HL-60/S4 (cell line): ENCODE measurements around the gene PCCA.
"Not testable (repeated sequence)": the region's sequence is repeated elsewhere in the genome, so short reads cannot be mapped to it uniquely, and the experiment has no call there.

ENCODE experiments used
- in situ Hi-C: fragments of 300-500 bp; cut with MboI; formaldehyde crosslinking; loops from 2 replicates; pipeline ENCODE4 v1.14.3; 2022; ENCODE audit warnings: low sequenced_read_pairs

Gene PCCA

DNA sequence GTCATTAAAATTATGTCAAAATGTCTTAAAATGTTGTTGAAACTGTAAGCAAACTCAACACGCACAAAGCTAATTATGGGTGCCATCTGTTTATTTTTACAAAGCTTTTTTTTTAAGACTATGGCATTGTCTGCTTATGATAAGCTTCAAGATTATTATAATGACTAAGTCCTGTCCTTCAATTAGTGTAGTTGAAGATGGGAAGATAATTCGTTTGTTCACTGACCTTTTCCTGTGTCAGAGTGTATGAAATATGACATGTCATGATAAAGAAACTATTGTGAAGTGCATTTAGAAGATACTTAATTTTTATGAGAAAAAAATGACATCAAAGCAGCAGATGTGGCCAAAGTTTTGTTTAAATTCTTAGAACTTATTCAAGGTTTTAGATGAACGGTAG, 211.3 kb downstream of the PCCA start:
- in situ Hi-C loops = no loop called here

DNA sequence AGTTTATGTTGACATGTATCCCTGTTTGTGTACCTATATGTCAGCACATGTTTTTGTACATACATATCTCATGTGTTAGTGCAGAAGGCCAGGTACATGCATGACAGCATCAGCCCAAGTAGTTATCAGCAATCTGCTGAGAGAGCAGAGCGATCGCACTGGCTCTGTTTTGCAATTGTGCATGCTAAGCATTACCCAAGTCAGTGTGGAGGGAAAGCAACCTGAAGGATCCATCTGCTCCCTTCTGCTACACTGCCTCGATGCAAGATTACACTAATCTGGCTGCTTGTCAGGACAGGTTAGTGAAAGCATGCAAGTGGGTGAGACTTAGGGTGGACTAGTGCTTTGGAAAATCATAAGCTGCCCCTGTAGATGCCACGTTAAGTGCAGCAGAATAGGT, 211.8 kb downstream of the PCCA start:
- in situ Hi-C loops = no loop called here

DNA sequence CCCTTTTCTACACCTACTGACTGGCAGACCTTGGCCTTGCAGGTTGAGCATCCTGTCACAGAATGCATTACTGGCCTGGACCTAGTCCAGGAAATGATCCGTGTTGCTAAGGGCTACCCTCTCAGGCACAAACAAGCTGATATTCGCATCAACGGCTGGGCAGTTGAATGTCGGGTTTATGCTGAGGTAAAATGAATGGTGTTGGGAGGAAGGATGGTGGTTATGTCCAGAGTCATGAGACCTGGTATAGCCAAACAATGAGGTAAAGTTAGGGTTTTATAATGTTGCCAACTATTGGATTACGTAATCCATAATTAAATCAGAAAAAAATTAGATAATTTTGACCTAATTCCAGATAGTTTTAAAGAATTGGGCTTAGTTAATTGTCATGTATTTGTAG, 212.5 kb downstream of the PCCA start:
- in situ Hi-C loops = no loop called here

DNA sequence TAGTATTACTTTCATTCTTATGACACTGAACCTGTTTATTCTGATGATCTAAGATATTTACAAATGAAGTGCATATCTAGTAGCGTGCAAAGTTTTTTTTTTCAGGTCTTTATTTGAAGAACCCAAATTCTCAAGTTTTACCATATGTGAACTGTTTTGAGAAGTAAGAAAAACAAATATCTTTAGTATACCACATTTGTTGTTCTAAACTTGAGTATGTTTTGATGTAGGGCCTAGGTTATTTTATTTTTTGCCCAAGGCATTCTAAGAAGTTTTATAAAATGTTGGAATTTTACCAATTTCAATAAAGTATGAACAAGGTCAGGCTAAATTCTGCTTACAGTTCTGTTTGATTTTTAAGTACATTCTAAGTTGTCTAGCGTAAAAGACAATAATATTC, 213.5 kb downstream of the PCCA start:
- in situ Hi-C loops = no loop called here

DNA sequence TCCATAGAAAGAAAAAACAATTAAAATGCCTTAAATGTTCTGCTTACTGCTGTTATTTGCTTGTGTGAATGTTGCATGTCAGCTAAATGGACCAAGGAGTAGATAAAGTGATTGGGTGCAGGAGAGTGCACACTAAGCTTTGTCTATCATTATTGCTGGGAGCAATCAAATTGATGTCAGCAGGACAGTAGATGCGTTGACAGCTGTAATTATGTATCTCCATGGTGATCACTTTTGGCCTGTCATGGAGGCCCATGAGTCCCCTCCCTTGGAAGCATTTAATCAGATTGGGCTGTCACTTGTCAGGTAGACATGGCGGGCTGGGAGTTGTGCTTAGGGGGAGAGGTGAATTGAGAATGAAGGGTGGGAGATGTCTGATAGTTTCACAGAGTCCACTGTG, 215.3 kb downstream of the PCCA start:
- in situ Hi-C loops = no loop called here

DNA sequence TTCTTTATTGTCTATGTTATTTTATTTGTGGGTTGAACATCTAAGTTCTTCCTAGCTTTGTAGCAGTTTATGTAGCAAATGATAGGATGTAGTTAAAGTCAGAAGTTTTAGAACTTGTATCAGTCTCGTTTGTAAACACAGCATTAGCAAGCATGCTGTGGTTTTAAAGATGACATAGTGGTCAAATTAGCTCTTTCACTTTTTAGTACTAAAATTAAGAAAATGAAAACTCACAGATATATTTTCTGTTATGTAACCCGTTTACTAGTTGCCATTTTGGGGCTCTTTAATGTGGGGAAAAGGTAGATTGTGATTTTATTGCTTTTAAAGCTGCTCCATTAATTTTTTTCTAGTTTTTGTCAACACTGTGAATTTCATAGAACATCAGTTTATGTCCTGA, 216.5 kb downstream of the PCCA start:
- in situ Hi-C loops = no loop called here

DNA sequence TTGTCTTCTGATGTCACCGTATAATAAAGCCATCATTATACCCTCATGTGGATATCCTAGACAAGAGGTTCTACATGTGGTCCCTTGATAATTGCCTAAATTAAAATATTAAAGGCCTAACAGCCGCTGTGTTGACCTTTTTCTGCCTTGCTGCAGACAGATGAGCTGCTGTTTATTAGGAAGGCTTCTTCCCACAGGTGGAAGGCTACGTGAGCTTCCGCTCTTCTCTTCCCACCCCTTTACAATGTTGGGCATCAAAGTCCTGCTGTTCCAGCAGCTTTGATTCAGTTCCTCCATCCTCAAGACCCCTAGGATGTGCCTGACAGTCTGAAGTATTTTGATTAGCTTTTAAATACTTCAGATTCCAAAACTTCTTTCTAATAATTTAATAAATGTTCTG, 217.1 kb downstream of the PCCA start:
- in situ Hi-C loops = no loop called here

DNA sequence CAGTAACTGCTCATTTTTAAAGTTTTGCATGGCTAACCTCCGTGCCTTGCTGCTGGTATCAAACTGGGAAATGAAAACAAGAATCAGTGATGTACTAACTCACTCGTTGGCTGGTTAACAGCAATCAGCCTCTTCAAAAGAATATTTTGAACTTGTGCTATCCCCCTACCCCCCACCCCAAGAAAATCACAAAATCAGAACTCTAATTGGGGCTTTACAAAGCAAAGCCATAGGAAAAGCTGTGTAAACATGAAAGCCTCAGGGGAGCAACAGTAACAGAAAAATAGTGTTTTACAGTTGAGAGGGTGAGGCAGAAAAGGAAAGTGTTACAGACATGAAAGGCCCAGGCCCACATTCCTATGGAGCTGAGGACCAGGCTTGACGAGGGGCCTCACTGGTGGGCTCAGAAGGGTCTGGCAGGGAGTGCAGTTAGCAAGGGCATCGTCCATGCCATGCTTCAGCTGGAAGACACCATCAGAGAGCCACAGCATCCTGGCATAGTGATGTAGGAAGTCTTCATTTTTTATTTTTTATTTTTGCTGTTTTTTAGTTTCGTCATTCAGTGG, 217.6 kb downstream of the PCCA start:
- in situ Hi-C loops = no loop called here

DNA sequence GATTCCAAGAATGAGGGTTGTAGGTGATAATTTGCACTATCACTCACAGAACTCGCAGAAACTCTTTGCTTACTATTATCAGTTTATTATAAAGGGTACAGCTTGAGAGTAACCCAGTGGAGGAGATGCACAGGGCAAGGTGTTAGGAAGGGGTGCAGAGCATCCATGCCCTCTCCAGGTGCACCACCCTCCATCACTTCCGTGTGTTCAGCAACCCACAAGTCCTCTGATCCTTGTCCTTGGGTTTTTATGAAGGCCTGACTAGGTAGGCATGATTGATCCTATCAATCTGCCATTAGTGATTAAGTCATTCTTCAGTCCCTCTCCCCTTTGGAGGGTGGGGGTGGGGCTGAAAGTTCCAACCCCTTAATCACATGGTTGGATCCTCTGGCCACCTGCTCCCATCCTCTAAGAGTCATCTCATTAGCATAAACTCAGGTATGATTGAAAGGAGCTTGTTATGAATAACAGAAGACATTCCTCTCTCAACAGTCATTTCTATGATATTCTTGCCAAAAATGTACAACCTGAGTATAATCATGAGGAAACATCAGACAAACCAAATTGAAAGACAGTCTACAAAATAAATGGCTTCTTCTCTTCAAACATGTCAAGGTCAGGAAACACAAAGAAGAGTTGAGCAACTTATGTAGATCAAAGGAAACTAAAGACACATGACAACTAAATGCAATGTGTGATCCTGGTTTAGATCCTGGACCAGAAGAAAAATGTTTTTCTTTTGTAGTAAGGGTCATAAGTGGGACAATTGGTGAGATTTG, 225.4 kb downstream of the PCCA start:
- in situ Hi-C loops = no loop called here

DNA sequence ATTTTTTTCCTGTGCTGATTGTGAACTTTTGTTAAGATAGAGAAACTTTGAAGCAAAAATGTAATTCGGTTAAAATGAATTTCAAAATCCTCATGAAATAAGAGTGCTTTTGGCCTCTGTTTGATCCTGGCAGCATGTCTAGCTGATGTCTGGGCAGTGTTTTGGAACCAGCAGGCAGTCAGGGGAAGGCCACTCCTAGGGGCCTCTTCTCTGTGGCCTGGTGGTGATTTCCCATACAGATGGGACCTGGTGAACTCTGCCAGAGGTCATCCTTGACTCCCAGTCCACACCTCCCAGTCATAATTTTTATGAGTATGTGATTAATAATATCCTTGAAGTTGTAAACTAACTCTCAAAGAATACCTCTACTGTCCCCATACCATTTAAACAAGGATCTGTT, 226.6 kb downstream of the PCCA start:
- in situ Hi-C loops = no loop called here

DNA sequence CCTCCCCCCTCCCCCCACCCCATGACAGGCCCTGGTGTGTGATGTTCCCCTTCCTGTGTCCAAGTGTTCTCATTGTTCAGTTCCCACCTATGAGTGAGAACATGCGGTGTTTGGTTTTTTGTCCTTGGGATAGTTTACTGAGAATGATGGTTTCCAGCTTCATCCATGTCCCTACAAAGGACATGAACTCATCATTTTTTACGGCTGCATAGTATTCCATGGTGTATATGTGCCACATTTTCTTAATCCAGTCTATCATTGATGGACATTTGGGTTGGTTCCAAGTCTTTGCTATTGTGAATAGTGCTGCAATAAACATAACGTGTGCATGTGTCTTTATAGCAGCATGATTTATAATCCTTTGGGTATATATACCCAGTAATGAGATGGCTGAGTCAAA, 229.6 kb downstream of the PCCA start:
- in situ Hi-C loops = not testable (repeated sequence)

DNA sequence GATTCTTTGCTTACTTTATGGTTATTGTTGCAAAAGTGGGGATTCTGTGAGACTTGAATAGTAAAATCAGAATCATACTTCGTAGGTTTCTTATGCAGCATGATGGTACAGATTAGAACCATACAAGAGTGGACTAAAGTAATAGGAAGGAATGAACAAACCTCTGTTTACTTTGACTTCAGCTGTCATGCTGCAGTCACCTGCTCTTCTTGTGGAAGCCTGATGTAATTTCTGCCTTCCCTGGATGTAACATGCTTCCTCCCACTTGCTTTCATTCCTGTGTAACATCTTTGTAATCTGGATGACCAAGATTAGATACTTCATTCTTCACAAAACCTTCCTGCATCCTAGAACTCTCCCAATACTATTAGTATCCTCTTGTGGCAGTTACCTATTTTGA, 235.0 kb downstream of the PCCA start:
- in situ Hi-C loops = no loop called here

DNA sequence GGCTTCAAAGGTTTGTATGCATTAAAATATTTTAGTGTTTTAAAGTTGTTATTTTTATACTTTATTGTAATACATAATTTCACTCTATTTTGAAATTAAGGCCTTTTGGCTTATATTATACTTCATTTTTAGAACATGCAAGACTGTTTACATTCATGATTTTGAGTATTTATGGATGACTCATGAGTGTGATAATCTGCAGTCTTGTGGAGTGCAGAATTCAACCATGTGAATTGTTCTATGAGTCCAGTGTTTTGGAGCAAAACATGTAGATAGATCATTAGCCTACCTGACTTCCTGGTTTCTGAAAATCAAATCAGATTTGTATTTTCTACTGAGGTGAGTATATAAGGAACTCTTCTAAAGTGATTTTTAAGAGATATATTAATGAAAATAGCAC, 241.8 kb downstream of the PCCA start:
- in situ Hi-C loops = no loop called here

DNA sequence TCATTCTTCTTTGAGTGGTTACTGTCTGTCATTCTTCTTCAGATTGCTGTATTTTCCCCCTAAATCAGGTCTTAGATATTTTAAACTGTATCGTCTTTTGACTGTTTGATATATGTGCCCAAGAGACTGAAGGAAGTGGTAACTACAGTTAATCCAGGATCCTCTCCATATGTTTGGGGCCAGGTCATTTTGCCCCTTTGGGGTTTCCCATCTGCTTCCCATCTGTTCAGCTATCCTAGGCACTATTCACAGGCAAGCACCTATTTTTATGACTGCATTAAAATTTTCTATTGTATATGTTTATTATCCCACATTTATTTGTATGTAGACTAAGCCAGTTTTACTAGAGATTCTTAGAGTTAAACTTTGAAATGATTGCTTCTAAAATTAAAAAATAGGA, 244.2 kb downstream of the PCCA start:
- in situ Hi-C loops = no loop called here

DNA sequence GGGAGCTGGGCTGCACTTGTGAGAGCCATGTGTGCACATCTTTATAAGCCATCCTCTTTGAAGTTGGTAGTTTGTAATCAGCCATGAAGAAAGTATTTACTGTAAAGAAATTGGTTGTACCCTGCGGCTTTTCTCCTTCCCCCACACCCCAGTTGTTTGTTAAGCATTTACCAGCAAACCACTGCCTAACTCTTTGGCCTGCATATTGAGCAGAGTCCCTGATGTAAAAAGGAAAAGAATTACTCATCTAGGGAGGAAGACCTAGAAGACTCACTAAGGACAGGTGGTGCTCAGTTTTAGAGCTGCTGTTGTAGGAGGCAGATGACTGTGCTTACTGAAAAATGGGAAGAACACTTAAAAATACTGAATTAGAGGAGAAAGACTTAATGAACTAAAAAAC, 245.3 kb downstream of the PCCA start:
- in situ Hi-C loops = no loop called here

DNA sequence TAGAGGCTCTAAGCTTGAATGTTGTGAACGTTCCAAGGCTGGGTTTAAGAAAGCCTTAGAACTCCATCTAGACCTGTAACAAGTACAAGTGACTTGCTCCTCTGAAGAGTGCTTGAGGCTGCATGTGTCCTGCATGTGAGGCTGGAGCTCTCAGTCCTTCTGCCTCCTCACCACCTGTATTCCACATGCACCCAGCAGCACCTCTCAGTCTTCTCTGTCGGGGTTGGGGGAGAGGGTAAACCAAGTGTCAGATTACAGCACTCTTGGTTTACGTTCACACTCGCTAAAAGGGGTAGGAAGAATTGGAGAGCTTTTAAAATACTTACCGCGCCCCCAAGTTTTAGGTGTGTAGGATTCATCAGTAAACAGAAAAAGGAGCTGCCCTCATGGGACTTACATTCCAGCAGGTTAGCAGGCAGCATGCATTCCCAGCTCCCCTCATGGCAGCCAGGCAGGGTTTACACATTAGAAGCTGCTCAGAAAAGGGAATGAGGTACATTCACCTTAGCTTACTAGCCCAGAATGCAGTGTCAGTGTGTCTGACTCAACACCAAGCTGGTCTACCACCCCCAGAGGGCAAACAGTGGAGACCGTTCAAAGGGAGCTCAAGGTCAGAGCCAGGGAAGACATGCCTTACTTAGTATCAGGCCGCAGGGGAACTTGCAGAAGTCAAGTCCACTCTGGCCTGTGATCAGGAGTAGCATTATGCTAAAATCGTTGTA, 248.1 kb downstream of the PCCA start:
- in situ Hi-C loops = no loop called here

DNA sequence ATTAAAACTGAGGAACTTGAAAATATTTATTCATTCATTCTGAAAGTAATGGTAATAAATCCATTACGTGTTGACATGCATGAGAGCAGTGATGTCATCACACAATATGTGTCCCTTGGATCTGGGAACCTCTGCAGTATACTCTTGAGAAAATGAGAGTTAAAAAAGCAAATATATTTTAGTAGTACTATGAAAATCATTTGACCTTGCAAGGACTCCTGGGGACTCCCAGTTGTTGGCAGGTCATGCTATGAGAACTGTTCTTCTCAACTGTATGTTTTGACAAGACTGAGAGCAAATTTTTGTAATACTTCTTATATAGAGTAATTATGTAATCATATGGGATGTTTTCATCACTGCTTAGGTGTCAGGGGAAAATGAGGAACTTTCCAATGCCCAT, 249.4 kb downstream of the PCCA start:
- in situ Hi-C loops = no loop called here

DNA sequence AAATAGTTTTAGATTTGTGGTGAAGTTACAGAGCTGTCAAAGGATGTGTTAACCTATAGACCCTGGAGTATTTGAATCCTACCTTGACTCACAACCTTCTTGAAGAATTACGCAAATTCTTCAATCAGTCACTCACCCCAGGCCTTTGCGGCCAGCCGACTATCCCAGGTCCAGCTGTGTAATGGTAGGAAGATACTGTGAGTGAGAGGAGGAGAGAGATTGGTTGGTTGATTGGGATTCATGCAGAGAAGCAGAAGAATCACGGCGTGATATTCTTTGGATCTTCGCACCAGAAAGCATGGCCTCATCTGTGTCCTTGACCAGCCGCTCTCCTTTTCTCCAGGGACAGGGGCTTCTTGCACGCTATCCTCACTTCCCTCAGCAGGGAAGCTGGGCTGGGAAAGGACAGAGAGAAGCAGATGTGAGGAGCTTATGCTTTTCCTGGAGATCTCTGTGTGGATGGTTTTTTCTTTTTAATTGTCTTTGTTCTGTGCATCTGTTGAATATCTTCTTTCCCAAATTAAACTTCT, 250.6 kb downstream of the PCCA start:
- in situ Hi-C loops = no loop called here

DNA sequence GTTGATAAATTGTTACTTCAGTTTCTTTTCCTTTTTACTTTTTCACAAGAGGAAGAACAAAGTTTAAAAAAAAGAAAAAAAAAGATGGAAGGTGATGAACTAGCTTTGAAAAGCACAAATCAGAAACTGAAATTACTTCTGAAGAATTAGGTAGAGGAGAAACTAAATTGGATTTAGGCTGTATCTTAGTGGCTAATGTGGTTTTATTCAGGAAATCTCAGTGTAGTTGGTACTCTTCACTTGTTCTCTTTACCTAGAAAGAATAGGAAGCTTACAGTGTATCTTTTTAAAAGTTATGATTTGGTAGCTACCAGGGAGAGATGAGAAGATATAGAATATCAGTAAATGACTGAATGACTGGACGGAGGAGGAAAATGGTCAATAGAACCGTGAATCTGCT, 252.0 kb downstream of the PCCA start:
- in situ Hi-C loops = no loop called here

DNA sequence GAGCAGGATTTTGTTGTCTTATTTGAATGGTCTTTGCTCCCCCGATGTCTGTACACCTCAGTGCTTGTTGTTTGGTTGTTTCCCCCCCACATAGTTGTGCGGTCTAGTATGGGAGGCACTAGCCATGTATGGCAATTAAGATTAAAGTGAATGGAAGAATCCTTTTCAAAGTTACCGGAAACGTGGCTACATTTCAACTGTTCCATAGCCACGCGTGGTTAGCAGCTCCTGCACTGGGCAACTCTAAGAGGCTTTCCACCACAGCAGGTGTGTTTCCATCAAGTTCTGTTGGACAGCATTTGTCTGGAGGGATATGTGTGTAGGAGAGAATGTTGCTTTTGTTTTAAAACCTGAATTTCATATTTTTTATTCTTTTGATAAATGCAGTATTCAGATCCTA, 252.4 kb downstream of the PCCA start:
- in situ Hi-C loops = no loop called here

DNA sequence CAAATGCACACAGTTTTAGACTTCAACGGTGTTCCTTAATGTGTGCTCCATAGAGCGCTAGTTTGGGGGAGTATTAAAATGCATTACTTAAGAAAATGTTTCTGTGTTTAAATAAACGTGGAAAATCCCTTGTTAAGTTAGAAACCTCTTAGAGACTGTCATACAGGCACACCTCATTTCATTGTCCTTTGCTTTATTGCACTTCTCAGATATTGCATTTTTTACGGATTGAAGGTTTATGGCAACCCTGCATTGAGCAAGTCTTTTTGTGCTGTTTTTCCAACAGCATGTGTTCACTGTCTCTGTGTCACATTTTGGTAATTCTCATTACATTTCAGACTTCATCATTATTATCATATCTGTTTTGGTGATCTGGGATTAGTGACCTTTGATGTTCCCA, 255.7 kb downstream of the PCCA start:
- in situ Hi-C loops = no loop called here

DNA sequence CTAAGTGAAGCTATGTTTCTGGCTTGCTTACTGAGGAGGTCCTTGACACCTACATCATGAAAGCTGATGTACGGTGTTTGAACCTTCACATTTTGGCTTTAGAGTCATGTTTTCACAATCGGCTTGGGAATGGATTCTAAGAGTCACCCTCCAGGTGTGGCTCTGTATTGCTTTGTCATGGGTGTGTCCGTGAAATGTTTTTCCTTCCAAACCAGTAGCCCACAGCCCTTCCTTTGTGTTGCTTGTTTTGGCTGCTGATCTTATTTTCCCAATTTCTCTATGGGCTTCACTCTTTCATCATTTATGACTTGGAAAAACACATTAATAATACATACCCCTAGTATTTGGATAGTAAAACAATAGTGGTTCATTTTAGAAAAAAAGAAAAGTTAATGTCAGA, 259.1 kb downstream of the PCCA start:
- in situ Hi-C loops = no loop called here
